ENCODE measurements around the gene RNF208.
"Not testable (repeated sequence)": the region's sequence is repeated elsewhere in the genome, so short reads cannot be mapped to it uniquely, and the experiment has no call there.

The RNF208 gene, protein sequence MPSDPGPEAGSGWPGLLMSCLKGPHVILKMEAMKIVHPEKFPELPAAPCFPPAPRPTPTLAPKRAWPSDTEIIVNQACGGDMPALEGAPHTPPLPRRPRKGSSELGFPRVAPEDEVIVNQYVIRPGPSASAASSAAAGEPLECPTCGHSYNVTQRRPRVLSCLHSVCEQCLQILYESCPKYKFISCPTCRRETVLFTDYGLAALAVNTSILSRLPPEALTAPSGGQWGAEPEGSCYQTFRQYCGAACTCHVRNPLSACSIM

GRCh38 chr9:137222190-137223077 lies at the start of gene RNF208:
RNF208 (minus strand) TSS chr9:137222240; CDS start chr9:137221212, 1,028 bp downstream.
- DNase-seq (ENCODE audit: low spot score) = no peak

- no peak for DNase-seq (ENCODE audit: low spot score)
These were observed 49.6 kb upstream of the RNF208 start for GRCh38 chr9:137271696-137272076.

GRCh38 chr9:137270929-137271695 lies 49.1 kb upstream of the RNF208 start:
- DNase-seq (ENCODE audit: low spot score) = peak; percentile 24

GRCh38 chr9:137269231-137269772 lies 47.3 kb upstream of the RNF208 start:
- DNase-seq (ENCODE audit: low spot score) = no peak

DNA sequence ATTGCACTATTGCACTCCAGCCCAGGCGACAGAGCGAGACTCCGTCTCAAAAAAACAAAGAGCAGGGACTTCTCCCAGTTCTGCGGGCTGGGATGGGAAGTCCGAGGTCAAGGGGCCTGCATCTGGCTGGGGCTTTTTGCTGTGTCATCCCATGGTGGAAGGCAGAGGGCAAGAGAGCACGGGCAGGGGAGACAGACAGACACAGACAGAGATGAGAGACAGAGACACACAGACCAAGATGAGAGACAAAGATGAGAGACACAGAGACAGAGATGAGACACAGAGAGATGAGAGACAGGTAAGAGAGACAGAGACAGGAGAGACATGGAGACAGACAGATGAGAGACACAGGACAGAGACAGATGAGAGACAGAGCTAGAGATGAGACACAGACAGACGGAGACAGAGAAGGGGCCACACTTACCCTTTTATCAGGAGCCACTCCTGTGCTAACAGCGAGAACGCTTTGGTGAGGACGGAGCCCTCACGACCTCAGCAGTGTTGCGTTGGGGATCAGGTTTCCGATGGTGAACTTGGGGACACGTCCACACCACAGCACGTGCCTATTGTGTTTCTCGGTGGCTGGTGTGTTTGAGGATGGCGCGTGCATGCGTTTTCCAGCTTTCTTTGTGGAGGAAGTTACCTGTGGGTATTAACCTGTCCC lies 46.6 kb upstream of the RNF208 start:
- DNase-seq (ENCODE audit: low spot score) = no peak

GRCh38 chr9:137267933-137268355 lies 45.9 kb upstream of the RNF208 start:
- no peak for DNase-seq (ENCODE audit: low spot score)

DNA sequence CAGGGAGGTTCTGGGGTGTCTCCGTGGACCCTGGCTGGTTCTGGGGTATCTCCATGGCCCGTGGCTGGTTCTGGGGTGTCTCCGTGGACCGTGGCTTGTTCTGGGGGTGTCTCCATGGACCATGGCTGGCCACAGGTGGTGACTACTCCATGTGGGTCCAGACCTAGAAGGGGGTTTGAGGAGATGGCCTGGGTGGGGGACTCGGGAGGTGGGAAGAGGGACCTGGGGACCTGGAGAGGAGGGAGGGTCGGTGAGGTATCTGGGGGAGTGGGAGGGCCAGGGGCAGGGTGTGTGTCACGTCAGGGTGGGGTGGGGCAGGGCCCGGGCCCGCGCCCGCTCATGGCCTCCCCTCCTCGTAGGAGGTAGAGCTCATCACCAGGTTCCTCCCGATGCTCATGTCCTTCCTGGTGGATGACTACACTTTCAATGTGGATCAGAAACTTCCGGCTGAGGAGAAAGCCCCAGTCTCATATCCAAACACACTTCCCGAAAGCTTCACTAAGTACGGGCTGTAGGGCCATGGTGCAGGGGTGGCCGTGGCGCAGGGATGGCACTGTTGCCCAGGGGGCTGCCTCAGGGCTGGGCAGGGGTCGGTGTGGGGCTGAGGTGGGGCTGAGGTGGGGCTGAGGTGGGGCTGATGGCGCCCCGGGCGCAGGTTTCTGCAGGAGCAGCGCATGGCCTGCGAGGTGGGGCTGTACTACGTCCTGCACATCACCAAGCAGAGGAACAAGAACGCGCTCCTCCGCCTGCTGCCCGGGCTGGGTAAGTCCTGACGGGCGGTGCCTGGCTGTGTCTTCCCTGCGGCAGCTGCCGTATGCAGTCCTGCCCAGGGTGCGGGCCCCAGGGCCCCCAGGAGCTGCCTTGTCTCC lies 44.8 kb upstream of the RNF208 start:
- DNase-seq (ENCODE audit: low spot score) = no peak

- DNase-seq (ENCODE audit: low spot score) = no peak
These were observed 44.1 kb upstream of the RNF208 start for GRCh38 chr9:137266162-137266527.

DNA sequence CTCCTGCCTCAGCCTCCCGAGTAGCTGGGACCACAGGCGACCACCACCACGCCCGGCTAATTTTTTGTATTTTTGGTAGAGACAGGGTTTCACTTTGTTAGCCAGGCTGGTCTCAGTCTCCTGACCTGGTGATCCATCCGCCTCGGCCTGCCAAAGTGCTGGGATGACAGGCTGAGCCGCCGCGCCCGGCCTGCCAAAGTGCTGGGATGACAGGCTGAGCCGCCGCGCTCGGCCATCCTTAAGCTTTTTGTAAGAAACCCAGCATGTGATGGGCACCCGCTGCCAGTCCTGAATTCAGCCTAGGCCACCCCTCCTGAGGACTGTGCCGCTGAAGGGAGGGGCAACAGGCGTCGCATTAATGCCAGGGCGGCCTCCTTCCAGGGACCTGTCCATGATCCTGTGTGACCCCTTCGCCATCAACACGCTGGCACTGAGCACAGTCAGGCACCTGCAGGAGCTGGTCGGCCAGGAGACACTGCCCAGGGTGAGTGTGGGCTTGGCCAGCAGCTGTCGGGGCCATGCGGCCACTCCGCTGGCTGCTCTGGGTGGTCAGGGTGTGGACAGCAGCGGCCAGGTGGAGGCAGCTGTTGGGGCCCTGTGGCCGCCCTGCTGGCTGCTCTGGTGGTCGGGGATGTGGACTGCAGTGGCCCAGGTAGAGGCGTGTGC lies 43.6 kb upstream of the RNF208 start:
- no peak for DNase-seq (ENCODE audit: low spot score)

DNA sequence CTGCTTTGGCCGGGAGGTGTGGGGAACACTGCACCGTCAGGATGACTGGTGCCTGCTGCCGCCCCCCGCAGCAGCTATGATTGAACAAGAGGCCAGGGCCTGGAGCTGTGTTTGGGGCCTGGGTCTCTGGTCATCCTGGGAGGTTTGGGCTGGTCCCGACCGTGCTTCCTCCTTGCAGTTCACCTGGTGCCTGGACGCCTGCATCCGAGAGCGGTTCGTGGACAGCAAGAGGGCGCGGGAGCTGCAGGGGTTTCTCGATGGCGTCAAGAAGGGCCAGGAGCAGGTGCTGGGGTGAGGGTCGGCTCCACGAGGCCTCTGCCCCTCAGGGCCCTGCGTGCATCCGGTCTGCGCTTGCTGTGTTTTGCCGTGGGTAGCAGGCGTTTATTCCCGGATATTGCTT lies 42.0 kb upstream of the RNF208 start:
- DNase-seq (ENCODE audit: low spot score) = no peak

DNA sequence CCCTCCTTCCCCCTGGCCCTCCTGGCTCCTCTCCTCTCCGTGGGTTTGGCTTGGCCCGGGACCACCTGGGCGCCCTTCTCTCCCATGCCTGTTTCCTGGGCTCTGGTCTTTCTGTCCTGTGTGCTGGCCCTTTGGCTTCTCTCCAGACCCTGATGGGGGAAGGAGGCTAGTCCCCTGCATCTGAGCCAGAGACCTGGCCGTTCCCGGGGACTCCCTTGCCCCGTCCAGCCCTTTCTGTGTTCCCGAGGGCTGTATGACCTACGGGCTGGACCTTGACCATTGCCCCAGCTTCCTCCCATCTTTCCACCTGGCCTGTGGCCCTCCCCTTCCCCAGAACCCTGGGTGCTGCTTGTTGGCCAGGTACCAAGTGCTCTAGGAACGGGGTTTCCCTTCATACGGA lies 41.5 kb upstream of the RNF208 start:
- DNase-seq (ENCODE audit: low spot score) = no peak

GRCh38 chr9:137262909-137263285 lies 40.9 kb upstream of the RNF208 start:
- no peak for DNase-seq (ENCODE audit: low spot score)

DNA sequence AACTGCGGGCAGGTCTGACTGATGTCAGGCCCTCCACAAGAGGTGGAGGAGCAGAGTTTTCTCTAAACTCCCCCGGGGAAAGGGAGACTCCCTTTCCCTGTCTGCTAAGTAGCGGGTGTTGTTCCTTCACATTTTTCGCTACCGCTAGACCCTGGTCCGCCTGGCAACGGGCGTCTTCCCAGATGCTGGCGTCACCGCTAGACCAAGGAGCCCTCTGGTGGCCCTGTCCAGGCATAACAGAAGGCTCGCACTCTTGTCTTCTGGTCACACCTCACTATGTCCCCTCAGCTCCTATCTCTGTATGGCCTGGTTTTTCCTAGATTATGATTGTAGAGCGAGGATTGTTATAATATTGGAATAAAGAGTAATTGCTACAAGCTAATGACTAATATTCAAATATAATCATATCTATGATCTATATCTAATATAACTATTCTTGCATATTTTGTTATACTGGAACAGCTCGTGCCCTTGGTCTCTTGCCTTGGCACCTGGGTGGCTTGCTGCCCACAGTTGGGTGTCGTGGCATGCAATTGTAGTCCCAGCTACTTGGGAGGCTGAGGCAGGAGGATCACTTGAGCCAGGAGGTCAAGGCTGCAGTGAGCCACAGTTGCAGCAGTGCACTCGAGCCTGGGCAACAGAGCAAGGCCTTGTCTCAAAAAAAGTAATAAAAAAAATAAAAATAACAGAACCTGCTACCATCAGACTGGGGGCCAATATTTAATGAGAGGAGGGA lies 40.3 kb upstream of the RNF208 start:
- DNase-seq (ENCODE audit: low spot score) = not testable (repeated sequence)

DNA sequence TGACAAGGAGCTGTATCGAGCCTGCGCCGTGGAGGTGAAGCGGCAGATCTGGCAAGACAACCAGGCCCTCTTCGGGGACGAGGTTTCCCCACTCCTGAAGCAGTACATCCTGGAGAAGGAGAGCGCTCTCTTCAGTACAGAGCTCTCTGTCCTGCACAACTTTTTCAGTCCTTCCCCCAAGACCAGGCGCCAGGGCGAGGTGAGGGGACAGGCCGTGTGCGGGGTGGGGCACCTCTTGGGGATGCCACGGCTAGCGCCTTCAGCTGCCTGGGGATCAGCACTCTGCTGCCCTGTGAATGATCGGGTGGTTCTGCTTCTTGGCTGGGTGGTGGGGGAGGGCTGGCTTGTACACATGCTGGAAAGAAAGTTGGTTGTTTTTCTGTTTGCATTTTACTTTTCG lies 34.8 kb upstream of the RNF208 start:
- DNase-seq (ENCODE audit: low spot score) = no peak

DNA sequence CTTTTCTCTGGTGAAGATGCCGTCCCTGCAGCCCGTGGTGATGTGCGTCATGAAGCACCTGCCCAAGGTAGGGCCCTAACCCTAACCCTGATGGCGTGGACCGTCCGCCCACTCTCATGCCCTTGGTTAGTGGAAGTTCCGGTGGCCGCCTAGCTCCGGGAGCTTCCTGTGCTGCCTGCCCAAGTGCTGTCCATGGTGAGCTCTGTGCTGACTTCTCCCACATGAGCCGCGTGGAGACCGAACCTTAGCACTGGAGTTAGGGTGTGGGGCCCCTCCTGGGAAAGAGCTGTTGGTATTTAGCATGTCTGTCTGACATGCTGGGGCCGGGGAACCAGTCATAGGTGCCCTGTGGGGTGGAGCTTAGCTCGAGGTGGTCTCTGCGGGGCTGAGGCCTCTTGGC lies 34.3 kb upstream of the RNF208 start:
- DNase-seq (ENCODE audit: low spot score) = no peak

GRCh38 chr9:137255448-137256114 lies 33.5 kb upstream of the RNF208 start:
- peak; percentile 13 for DNase-seq (ENCODE audit: low spot score)

GRCh38 chr9:137254624-137255447 lies 32.8 kb upstream of the RNF208 start, which contains the start of gene NELFB:
NELFB (plus strand) TSS chr9:137255327.
- DNase-seq (ENCODE audit: low spot score) = peak; percentile 95

All from CD4-positive, alpha-beta T cell treated with Interleukin-2 at 100 ng/mL for 4 hours (primary cell).